CD4-positive, alpha-beta memory T cell (primary cell): ENCODE data around the gene FAM163A. TPM values are rescaled to one million over a fixed set of nuclear protein-coding genes. Genes with fewer than 3 reads are reported as not detected.
A peak's percentile ranks its signal among the peaks of the same experiment; 100 is the strongest.

Experiments used
- CTCF ChIA-PET: fragments of 350-600 bp; sonication (Branson Sonifier 250); formaldehyde crosslinking; loops from one replicate; lab custom pipeline; 2021; ENCODE audit warnings: inconsistent platforms; ENCODE audit not compliant: partially characterized antibody; lab: Charles Lee
- POLR2A ChIA-PET: fragments of 350-600 bp; sonication (Branson Sonifier 250); formaldehyde crosslinking; loops from one replicate; lab custom pipeline; 2021; ENCODE audit not compliant: partially characterized antibody; lab: Charles Lee
- DNase-seq, 5 donors: peaks; one replicate each; pipeline versions ENCODE4 v3.0.0 to v3.0.0-alpha.2; 2020 to 2022; ENCODE audit warnings: mixed read lengths in 1 of 5
- H3K27ac ChIP-seq: one replicate; pipeline ENCODE4 v1.7.0; 2013; ENCODE audit warnings: low read depth, low read length
- H3K27me3 ChIP-seq: 2 replicates; pipeline ENCODE4 v1.7.0; 2013; ENCODE audit warnings: mild to moderate bottlenecking, low read length, moderate library complexity; ENCODE audit not compliant: insufficient read depth
- H3K36me3 ChIP-seq: 2 replicates; pipeline ENCODE4 v1.7.0; 2013; ENCODE audit warnings: mild to moderate bottlenecking, low read length, moderate library complexity; ENCODE audit not compliant: insufficient read depth
- H3K4me1 ChIP-seq: 2 replicates; pipeline ENCODE4 v1.7.0; 2013; ENCODE audit warnings: mild to moderate bottlenecking, low read length, moderate library complexity; ENCODE audit not compliant: insufficient read depth
- H3K4me3 ChIP-seq, 2 donors: one replicate each; pipeline ENCODE4 v1.7.0; 2013; ENCODE audit warnings: low read length in 2 of 2, mild to moderate bottlenecking in 1 of 2
- H3K9me3 ChIP-seq, 2 donors: one replicate each; pipeline ENCODE4 v1.7.0; 2013; ENCODE audit warnings: low read length in 2 of 2, control low read depth in 1 of 2; ENCODE audit not compliant: control insufficient read depth in 1 of 2
- H3K27ac Mint-ChIP-seq, 7 donors: one replicate each; pipeline ENCODE4 v1.8.0; 2020 to 2021; ENCODE audit warnings: mixed read lengths in 7 of 7, mild to moderate bottlenecking in 6 of 7, inconsistent platforms in 3 of 7, moderate library complexity in 3 of 7
- H3K27me3 Mint-ChIP-seq, 2 donors: one replicate each; pipeline ENCODE4 v1.8.0; 2020 to 2021; ENCODE audit warnings: mixed read lengths in 2 of 2
- H3K36me3 Mint-ChIP-seq, 2 donors: one replicate each; pipeline ENCODE4 v1.8.0; 2020 to 2021; ENCODE audit warnings: mixed read lengths in 2 of 2, inconsistent platforms in 1 of 2, mild to moderate bottlenecking in 1 of 2
- H3K4me1 Mint-ChIP-seq, 4 donors: one replicate each; pipeline ENCODE4 v1.8.0; 2020 to 2021; ENCODE audit warnings: mixed read lengths in 4 of 4, mild to moderate bottlenecking in 1 of 4
- H3K4me3 Mint-ChIP-seq, 8 donors: one replicate each; pipeline ENCODE4 v1.8.0; 2020 to 2021; ENCODE audit warnings: mixed read lengths in 8 of 8, mild to moderate bottlenecking in 7 of 8, moderate library complexity in 6 of 8, inconsistent platforms in 3 of 8
- H3K9me3 Mint-ChIP-seq, 8 donors: one replicate each; pipeline ENCODE4 v1.8.0; 2020 to 2021; ENCODE audit warnings: mixed read lengths in 8 of 8, mild to moderate bottlenecking in 5 of 8, inconsistent platforms in 3 of 8, moderate library complexity in 1 of 8
- intact Hi-C: fragments of 100-400 bp; cut with micrococcal nuclease; formaldehyde crosslinking; loops from one replicate; pipeline ENCODE4 v1.15.1; 2023
- polyA plus RNA-seq, 2 donors: library from polyadenylated mRNA; unstranded; fragments of 300-500 nt; fragmentation: Illumina TruSeq; gene quantifications; one replicate each; pipeline ENCODE4 v1.2.3, GENCODE V29; 2021
- total RNA-seq, 2 experiments: library from RNA; stranded (reverse); gene quantifications; one replicate each; pipeline ENCODE4 v1.2.3, GENCODE V29; 2021

The FAM163A gene
- total and polyA plus RNA-seq, 4 experiments from 2014 or later, result 0.11 to 0.29 (median 0.20) TPM; not detected in 1

GRCh38 chr1:179788259-179788658, 45.2 kb downstream of the FAM163A start:
- Histone ChIP-seq H3K4me1 (no peaks in the 10 kb centered on the region), H3K4me3 (no peak overlapping the region), H3K36me3 (no peaks in the 10 kb centered on the region), H3K27me3 (no peaks in the 10 kb centered on the region), H3K9me3 (no peaks in the 10 kb centered on the region), H3K27ac (no peak overlapping the region)
- Mint-ChIP-seq H3K27ac (no peak overlapping the region), H3K4me1 (no peaks in the 10 kb centered on the region), H3K36me3 (no peaks in the 10 kb centered on the region), H3K4me3 (no peak overlapping the region), H3K9me3 (no peaks in the 10 kb centered on the region), H3K27me3 (peaks cover 1 to 5% of the 10 kb centered on the region in 2 donors)
- no peak for DNase-seq
- CTCF ChIA-PET, result interaction anchor here (0.7 to 3.2 kb wide), 2 partner anchors 22 to 26 kb away, joined by 3 to 11 read pairs; no protein-coding TSS in a partner anchor
- POLR2A ChIA-PET, result no interaction called here
- intact Hi-C loops, result no loop called here

DNA sequence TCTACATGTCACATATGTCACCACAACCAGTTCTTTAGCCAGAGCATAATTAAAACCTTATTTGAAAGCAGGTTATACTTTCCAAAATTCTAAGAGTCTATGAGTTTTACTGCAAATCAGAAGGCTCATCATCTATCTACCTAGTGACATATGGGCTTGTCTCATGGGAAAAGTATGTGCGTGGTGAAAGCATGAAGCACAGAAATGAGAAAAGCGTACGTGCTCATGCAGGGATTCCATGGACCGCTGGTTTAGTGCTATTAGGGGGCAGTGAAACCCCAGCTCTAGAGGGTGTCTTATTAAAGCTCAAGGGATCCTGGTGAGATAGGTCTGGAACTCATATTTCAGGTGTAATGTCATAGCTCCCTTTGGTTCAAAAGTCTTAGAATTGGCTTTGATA, 50.2 kb downstream of the FAM163A start:
- no peak for DNase-seq
- POLR2A ChIA-PET, result no interaction called here
- intact Hi-C loops, result no loop called here
- Histone ChIP-seq H3K27ac (no peak overlapping the region), H3K36me3 (no peaks in the 10 kb centered on the region), H3K4me3 (no peak overlapping the region), H3K27me3 (no peaks in the 10 kb centered on the region), H3K4me1 (no peaks in the 10 kb centered on the region), H3K9me3 (no peaks in the 10 kb centered on the region)
- Mint-ChIP-seq H3K9me3 (no peaks in the 10 kb centered on the region), H3K4me1 (no peaks in the 10 kb centered on the region), H3K4me3 (no peak overlapping the region), H3K36me3 (no peaks in the 10 kb centered on the region), H3K27me3 (peaks cover under 1 to 3% of the 10 kb centered on the region in 2 donors), H3K27ac (no peak overlapping the region)
- CTCF ChIA-PET, result interaction anchor here (14.4 kb wide), 1 partner anchor 18 kb away, joined by 148 read pairs; no protein-coding TSS in a partner anchor

DNA sequence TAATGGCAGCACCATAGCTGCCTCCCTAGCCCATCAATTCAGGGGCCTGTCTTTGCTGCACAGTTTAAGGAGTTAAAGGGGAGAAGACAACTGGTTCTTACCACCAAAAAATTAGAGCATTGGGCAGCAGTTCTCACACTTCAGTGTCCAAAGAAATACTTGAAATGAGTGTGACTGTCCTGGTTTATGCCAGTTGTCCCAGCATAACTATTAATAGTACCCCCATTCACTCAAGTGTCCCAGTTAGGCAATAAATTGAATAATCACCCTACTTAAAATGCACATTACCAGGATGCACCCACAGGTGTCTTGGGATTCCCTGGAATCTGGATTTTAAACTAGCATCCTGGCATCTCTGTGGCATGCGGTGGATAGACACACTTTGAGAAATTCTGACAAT, 51.1 kb downstream of the FAM163A start:
- Histone ChIP-seq H3K27ac (no peak overlapping the region), H3K27me3 (no peaks in the 10 kb centered on the region), H3K9me3 (no peaks in the 10 kb centered on the region), H3K4me3 (no peak overlapping the region), H3K36me3 (no peaks in the 10 kb centered on the region), H3K4me1 (no peaks in the 10 kb centered on the region)
- CTCF ChIA-PET, result interaction anchor here (14.4 kb wide), 1 partner anchor 17 kb away, joined by 148 read pairs; no protein-coding TSS in a partner anchor
- no peaks in the 10 kb centered on the region for H3K36me3 Mint-ChIP-seq
- H3K27ac Mint-ChIP-seq, result no peak overlapping the region
- no peak overlapping the region for H3K4me3 Mint-ChIP-seq
- POLR2A ChIA-PET, result no interaction called here
- no peak for DNase-seq
- no peaks in the 10 kb centered on the region for H3K4me1 Mint-ChIP-seq
- intact Hi-C loops, result no loop called here
- peaks cover 0 to 1% of the 10 kb centered on the region in 2 donors for H3K27me3 Mint-ChIP-seq
- no peaks in the 10 kb centered on the region for H3K9me3 Mint-ChIP-seq

DNA sequence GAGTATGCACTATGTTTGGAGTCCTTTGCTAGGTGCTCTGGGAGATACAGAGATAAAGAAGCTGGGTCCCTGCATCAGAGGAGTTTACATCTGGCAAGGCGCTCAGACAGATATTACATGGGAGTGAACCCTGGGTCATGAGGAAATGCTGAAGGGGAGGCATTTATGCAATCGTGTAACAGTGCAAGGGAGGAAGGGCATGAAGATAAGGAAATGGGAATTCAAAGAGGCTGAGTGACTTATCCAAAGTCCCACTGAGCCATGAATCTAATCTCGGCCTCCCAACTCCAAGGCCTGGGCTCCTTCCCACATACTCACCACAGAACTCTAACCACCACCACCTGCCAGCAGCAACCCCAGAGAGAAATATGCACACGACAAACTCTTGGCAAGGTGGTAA, 51.6 kb downstream of the FAM163A start:
- Histone ChIP-seq H3K27ac (no peak overlapping the region), H3K9me3 (no peaks in the 10 kb centered on the region), H3K4me3 (no peak overlapping the region), H3K36me3 (no peaks in the 10 kb centered on the region), H3K27me3 (no peaks in the 10 kb centered on the region), H3K4me1 (no peaks in the 10 kb centered on the region)
- Mint-ChIP-seq H3K9me3 (no peaks in the 10 kb centered on the region), H3K36me3 (no peaks in the 10 kb centered on the region), H3K4me1 (no peaks in the 10 kb centered on the region), H3K27me3 (peaks cover 0 to 1% of the 10 kb centered on the region in 2 donors), H3K27ac (peak overlapping the region in 1 of 7 donors; percentile 11), H3K4me3 (no peak overlapping the region)
- CTCF ChIA-PET, result interaction anchor here (14.4 kb wide), 1 partner anchor 17 kb away, joined by 148 read pairs; no protein-coding TSS in a partner anchor
- no peak for DNase-seq
- intact Hi-C loops, result no loop called here
- POLR2A ChIA-PET, result no interaction called here

- no peak for DNase-seq
- Histone ChIP-seq H3K4me1 (no peaks in the 10 kb centered on the region), H3K9me3 (no peaks in the 10 kb centered on the region), H3K4me3 (no peak overlapping the region), H3K27me3 (no peaks in the 10 kb centered on the region), H3K36me3 (no peaks in the 10 kb centered on the region), H3K27ac (no peak overlapping the region)
- Mint-ChIP-seq H3K27ac (peak overlapping the region in 1 of 7 donors; percentile 1), H3K27me3 (peaks cover 0 to 1% of the 10 kb centered on the region in 2 donors), H3K36me3 (no peaks in the 10 kb centered on the region), H3K4me3 (no peak overlapping the region), H3K4me1 (no peaks in the 10 kb centered on the region), H3K9me3 (no peaks in the 10 kb centered on the region)
- ChIA-PET POLR2A (no interaction called here), CTCF (interaction anchor here (1.6 to 14.4 kb wide), 2 partner anchors 12 to 13 kb away, joined by 4 to 148 read pairs; no protein-coding TSS in a partner anchor)
- intact Hi-C loops, result no loop called here
Measured at GRCh38 chr1:179798213-179798863, 55.2 kb downstream of the FAM163A start.

DNA sequence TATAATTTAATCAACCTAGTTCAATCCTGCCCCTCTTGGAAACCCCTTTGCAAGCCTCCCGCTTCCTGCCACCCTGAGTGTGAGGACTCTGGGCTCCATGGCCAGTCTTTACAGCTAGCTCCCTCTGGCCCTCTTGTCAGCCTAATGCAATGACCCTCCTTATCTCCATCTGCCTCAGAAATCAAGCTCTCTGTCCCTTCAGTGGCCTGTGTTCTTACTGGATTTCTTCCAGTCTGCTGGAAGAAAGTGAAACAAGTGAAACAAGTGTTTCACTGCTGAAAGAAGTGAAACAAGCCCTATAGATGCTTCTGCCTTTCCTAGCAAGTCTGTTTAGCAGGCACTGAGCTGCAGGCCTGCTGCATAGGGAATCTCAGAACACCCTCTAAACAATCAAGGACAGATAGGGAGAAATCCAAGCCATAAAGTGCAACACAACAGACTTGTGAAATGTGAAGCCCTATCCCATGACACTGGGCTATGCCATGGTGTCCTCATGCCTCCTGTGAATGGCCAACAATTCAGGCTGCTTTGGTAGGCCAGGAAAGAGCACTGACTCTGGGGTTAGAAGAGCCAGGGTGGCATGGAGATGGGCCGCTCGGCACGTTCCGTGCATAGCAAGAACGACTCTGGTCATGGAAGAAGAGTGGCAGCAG, 55.9 kb downstream of the FAM163A start:
- H3K4me1 Mint-ChIP-seq, result no peaks in the 10 kb centered on the region
- Histone ChIP-seq H3K27ac (no peak overlapping the region), H3K4me1 (no peaks in the 10 kb centered on the region), H3K4me3 (no peak overlapping the region), H3K27me3 (no peaks in the 10 kb centered on the region), H3K9me3 (no peaks in the 10 kb centered on the region), H3K36me3 (no peaks in the 10 kb centered on the region)
- ChIA-PET CTCF (interaction anchor here (1.1 to 14.4 kb wide), 3 partner anchors 12 to 380 kb away, joined by 3 to 148 read pairs (median 4); no protein-coding TSS in a partner anchor), POLR2A (no interaction called here)
- intact Hi-C loops, result no loop called here
- DNase-seq, result no peak
- H3K36me3 Mint-ChIP-seq, result no peaks in the 10 kb centered on the region
- H3K27ac Mint-ChIP-seq, result no peak overlapping the region
- no peak overlapping the region for H3K4me3 Mint-ChIP-seq
- H3K9me3 Mint-ChIP-seq, result no peaks in the 10 kb centered on the region
- H3K27me3 Mint-ChIP-seq, result peaks cover 0 to 1% of the 10 kb centered on the region in 2 donors

- Mint-ChIP-seq H3K4me3 (no peak overlapping the region), H3K27ac (no peak overlapping the region), H3K27me3 (peaks cover 0 to 1% of the 10 kb centered on the region in 2 donors), H3K4me1 (no peaks in the 10 kb centered on the region), H3K9me3 (no peaks in the 10 kb centered on the region), H3K36me3 (no peaks in the 10 kb centered on the region)
- no peaks in the 10 kb centered on the region for H3K36me3 ChIP-seq
- no peak overlapping the region for H3K4me3 ChIP-seq
- no peaks in the 10 kb centered on the region for H3K4me1 ChIP-seq
- no peaks in the 10 kb centered on the region for H3K27me3 ChIP-seq
- no peaks in the 10 kb centered on the region for H3K9me3 ChIP-seq
- no peak overlapping the region for H3K27ac ChIP-seq
- ChIA-PET CTCF (interaction anchor here (14.4 kb wide), 1 partner anchor 11 kb away, joined by 148 read pairs; no protein-coding TSS in a partner anchor), POLR2A (no interaction called here)
- intact Hi-C loops, result no loop called here
- DNase-seq, result no peak
Measured at GRCh38 chr1:179800481-179800880, 57.4 kb downstream of the FAM163A start.
